Skeletal muscle tissue (tissue), 4 donors: ENCODE data around the gene ANKRD52. TPM values are rescaled to one million over a fixed set of nuclear protein-coding genes. Genes with fewer than 3 reads are reported as not detected.
A peak's percentile ranks its signal among the peaks of the same experiment; 100 is the strongest.

Experiments
- H3K27ac ChIP-seq: one replicate; pipeline ENCODE4 v1.7.0; 2013; ENCODE audit warnings: mild to moderate bottlenecking, low read depth, low read length, inconsistent platforms
- H3K27me3 ChIP-seq, 3 donors: one replicate each; pipeline ENCODE4 v1.7.0; 2013; ENCODE audit warnings: low read length in 3 of 3; ENCODE audit not compliant: control insufficient read depth in 3 of 3, insufficient read depth in 3 of 3
- H3K36me3 ChIP-seq, 3 donors: one replicate each; pipeline ENCODE4 v1.7.0; 2013; ENCODE audit warnings: low read length in 3 of 3; ENCODE audit not compliant: control insufficient read depth in 3 of 3, insufficient read depth in 3 of 3
- H3K4me1 ChIP-seq, 3 donors: one replicate each; pipeline ENCODE4 v1.7.0; 2013; ENCODE audit warnings: low read length in 3 of 3, mild to moderate bottlenecking in 3 of 3; ENCODE audit not compliant: control insufficient read depth in 3 of 3, insufficient read depth in 3 of 3
- H3K4me3 ChIP-seq, 3 donors: one replicate each; pipeline ENCODE4 v1.7.0; 2013; ENCODE audit warnings: low read length in 3 of 3
- H3K9ac ChIP-seq, 3 donors: one replicate each; pipeline ENCODE4 v1.7.0; 2013; ENCODE audit warnings: low read length in 3 of 3, mild to moderate bottlenecking in 3 of 3, moderate library complexity in 2 of 3, low read depth in 1 of 3
- H3K9me3 ChIP-seq, 3 donors: one replicate each; pipeline ENCODE4 v1.7.0; 2013; ENCODE audit warnings: low read length in 3 of 3; ENCODE audit not compliant: control insufficient read depth in 3 of 3
- total RNA-seq: library from RNA; depleted of rRNA; stranded (reverse); fragments of >200 nt; gene quantifications from one replicate; pipeline ENCODE4 v1.2.3, GENCODE V29; 2014
- donor health status: Osteomylitis.

ANKRD52 gene
- total RNA-seq, 1 donor from 2014 or later = 6.8 TPM

DNA sequence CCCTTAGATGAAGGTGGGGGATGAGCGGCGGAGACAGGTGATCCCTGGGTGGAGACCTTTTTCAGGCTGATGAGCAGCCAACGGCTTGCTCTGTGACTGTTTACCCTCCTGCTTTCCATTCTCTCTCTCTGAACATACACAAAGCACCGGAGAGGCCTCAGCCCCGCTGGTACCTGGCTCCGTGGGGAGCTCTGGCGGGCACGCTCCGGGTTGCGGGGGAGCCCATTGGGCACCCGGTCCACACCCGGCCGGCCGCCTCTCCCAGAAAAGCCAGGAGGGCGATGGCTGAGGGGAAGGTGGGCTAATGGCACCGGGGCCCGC lies 69.4 kb downstream of the ANKRD52 start:
- Histone ChIP-seq H3K36me3 (peaks cover 21 to 25% (median 24%) of the 10 kb centered on the region in 3 donors), H3K27me3 (no peaks in the 10 kb centered on the region), H3K4me3 (peak overlapping the region; percentile 73 to 81 (median 80)), H3K4me1 (peaks cover 16 to 23% (median 17%) of the 10 kb centered on the region in 3 donors), H3K27ac (peak overlapping the region; percentile 59), H3K9ac (peak overlapping the region; percentile 79 to 85 (median 81)), H3K9me3 (no peaks in the 10 kb centered on the region)

DNA sequence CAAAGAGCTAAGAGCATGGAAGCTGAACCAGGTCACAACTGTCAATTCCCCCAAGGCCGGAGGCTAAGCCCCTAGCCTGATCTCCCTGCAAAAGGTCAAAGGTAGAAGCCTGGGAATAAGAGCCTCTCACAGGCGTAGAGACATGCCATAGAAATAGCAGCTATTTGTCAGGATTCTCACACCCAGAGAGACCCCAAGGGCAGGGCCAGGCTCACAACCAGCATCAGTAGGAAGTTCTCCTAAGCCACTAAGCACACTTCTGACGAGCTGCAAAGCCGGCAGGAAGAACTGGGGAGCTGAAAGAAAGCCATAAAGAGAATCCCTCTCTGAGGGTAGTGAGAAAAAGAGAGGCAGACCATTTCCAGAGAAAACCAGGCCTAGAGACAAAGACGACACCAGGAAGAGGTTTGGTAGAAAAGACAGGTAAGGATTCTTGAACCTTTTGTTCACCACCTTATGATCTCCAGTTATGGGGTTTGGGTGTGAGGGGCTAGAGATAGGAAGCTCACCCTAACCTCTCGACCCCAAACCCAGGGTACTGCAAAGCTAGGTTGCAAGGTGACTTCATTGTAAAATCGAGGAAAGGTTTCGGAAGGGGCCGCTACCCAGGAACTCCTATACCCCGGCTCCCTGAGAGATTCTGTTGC lies 69.9 kb downstream of the ANKRD52 start:
- Histone ChIP-seq H3K4me3 (peak overlapping the region; percentile 73 to 81 (median 80)), H3K27ac (peak overlapping the region; percentile 59), H3K27me3 (no peaks in the 10 kb centered on the region), H3K36me3 (peaks cover 25 to 29% (median 27%) of the 10 kb centered on the region in 3 donors), H3K9ac (peak overlapping the region; percentile 79 to 85 (median 81)), H3K9me3 (no peaks in the 10 kb centered on the region), H3K4me1 (peaks cover 16 to 23% (median 17%) of the 10 kb centered on the region in 3 donors)

Other genes with a start within 250 kb of the ANKRD52 start
- gene IKZF4, start 237.3 kb downstream of the ANKRD52 start, total RNA-seq = 1.6 TPM
- gene RPS26, start 216.5 kb downstream of the ANKRD52 start, total RNA-seq = 36.5 TPM
- 154 TPM for gene ERBB3, start 178.2 kb downstream of the ANKRD52 start, total RNA-seq
- 53.8 TPM for gene PA2G4, start 153.8 kb downstream of the ANKRD52 start, total RNA-seq
- 4,392 TPM for gene RPL41, start 141.8 kb downstream of the ANKRD52 start, total RNA-seq
- 5.7 TPM for gene ZC3H10, start 140.1 kb downstream of the ANKRD52 start, total RNA-seq
- gene ESYT1, start 130.1 kb downstream of the ANKRD52 start, total RNA-seq = 149 TPM
- gene MYL6B, start 105.8 kb downstream of the ANKRD52 start, total RNA-seq = 451 TPM
- 859 TPM for gene MYL6, start 100.0 kb downstream of the ANKRD52 start, total RNA-seq
- gene SMARCC2, start 68.9 kb downstream of the ANKRD52 start, total RNA-seq = 43.8 TPM
- 30.8 TPM for gene RNF41, start 36.5 kb downstream of the ANKRD52 start, total RNA-seq
- gene NABP2, start 34.0 kb downstream of the ANKRD52 start, total RNA-seq = 14.1 TPM
- not detected for gene SLC39A5, start 28.3 kb downstream of the ANKRD52 start, total RNA-seq
- gene COQ10A, start 8.6 kb upstream of the ANKRD52 start, total RNA-seq = 12.0 TPM
- gene CS, start 41.9 kb upstream of the ANKRD52 start, total RNA-seq = 137 TPM
- 25.1 TPM for gene CNPY2, start 57.6 kb upstream of the ANKRD52 start, total RNA-seq
- gene PAN2, start 75.6 kb upstream of the ANKRD52 start, total RNA-seq = 19.3 TPM
- not detected for gene IL23A, start 80.5 kb upstream of the ANKRD52 start, total RNA-seq
- 85.6 TPM for gene STAT2, start 101.7 kb upstream of the ANKRD52 start, total RNA-seq
- not detected for gene APOF, start 104.5 kb upstream of the ANKRD52 start, total RNA-seq
- gene TIMELESS, start 191.0 kb upstream of the ANKRD52 start, total RNA-seq = 5.2 TPM
- gene MIP, start 196.3 kb upstream of the ANKRD52 start, total RNA-seq = not detected
- 2.1 TPM for gene SPRYD4, start 210.2 kb upstream of the ANKRD52 start, total RNA-seq
- not detected for gene GLS2, start 229.8 kb upstream of the ANKRD52 start, total RNA-seq